Glomerular visceral epithelial cell (primary cell): Measurements from ENCODE around the gene MACROH2A2.
"Not testable (repeated sequence)": the region's sequence is repeated elsewhere in the genome, so short reads cannot be mapped to it uniquely, and the experiment has no call there.

Experiments
- DNase-seq: peaks from one replicate; pipeline ENCODE4 v3.0.0-alpha.2; 2016; ENCODE audit errors: extremely low spot score

The MACROH2A2 gene

GRCh38 chr10:70067586-70067985 lies 14.9 kb downstream of the MACROH2A2 start:
- DNase-seq = no peak

GRCh38 chr10:70068925-70069324 lies 16.3 kb downstream of the MACROH2A2 start:
- DNase-seq = no peak

DNA sequence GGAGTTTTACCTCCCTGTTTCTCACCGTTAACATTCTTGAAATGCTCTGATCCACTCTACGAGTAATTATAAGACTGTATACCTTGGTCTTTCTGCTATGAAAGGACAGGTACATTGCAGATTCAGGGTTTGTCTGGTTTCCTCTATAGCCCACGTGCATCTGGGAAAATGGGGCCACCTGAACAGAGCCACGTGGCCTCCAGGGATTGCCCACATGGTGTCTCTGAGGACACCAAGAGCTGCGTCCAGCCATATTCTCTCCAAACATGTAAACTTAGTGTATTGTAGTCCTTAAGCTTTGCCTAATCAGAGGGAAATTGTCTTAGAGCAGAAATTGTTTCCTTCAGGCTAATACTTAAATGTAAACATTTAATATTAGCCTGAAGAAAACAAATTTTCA lies 16.7 kb downstream of the MACROH2A2 start:
- no peak for DNase-seq

DNA sequence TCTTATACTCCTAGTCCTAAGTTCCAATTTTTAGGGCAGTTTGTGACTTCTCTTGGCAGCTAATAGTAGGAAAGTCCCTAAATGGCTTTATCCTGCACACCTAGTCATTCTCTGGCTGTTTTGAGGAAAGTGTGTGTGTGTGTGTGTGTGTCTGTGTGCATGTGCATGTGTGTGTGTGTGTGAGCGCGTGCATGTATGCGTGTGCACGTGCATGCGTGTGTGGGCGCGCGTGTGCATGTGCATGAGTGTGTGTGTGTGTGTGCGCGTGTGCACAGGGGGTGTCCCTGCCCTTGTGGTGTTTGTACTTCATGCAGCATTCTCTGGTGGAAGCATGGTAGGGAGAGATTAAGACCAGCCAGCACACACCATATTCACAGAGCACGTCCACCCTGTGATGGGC lies 18.2 kb downstream of the MACROH2A2 start:
- no peak for DNase-seq

DNA sequence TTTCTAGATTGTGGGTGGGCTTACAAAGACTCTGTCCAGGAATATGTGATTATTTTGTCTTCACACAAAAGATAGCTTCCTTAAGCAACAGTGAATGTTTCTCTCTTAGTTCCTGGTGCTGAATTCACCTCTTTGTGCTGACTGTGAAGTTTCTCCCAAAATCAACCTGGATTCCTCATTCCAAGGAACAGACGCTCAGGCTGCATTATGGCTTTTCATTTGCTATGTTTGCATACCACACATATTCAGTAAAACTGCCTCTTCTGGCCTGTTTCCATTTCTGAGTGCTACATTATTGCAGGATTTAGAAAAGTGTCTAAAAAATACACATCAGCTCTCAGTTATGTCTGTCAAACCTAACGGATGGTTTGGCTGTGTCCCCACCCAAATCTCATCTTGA lies 21.5 kb downstream of the MACROH2A2 start:
- DNase-seq = no peak

DNA sequence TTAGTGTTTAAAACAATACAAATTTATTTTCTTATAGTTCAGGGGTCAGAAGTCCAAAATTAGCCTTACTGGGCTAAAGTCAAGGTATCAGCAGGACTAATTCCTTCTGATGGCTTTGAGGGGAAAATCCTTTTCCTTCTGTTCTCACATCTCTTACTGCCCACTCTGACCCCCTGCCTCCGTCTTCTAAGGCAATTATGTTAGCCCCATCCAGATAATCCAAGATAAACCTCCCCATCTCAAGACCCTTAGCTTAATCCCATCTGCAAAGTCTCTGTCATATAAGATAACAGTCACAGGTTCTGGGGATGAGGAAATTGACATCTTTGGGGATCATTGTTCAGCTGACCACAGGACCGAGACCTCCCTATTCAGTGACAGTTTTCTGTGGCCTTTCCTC lies 22.3 kb downstream of the MACROH2A2 start:
- DNase-seq = no peak

- DNase-seq = no peak
Observed at GRCh38 chr10:70078329-70078728, 25.7 kb downstream of the MACROH2A2 start.

GRCh38 chr10:70078937-70079336 lies 26.3 kb downstream of the MACROH2A2 start:
- DNase-seq = no peak

DNA sequence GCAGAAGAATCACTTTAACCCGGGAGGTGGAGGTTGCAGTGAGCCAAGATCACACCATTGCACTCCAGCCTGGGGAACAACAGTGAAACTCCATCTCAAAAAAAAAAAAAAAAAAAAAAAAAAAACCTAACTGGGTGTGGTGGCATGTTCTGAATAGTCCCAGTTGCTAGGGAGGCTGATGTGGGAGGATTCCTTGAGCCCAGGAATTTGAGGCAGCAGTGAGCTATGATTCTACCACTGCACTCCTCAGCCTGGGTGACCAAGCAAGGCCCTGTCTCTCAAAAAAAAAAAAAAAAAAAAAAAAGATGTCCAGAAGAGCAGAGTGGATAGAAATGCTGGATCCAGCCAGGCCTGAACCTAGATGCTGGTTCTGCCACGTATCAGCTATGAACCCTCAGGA lies 28.1 kb downstream of the MACROH2A2 start:
- not testable (repeated sequence) for DNase-seq

DNA sequence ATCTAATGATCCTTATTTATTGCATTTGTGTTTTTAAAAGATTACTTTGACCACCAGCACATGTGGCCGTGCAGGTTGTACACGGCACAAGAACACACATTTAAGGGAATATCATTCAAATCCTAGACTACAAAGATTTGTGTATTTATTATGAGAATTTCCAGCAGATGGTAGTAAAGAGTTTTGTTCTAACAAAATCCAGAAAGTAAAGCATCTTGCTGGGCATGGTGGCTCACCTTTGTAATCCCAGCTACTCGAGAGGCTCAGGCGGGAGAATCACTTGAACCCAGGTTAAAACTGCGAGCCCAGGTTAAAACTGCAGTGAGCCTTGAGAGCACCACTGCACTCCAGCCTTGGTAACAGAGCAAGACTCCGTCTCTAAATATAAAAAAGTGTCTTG lies 31.5 kb downstream of the MACROH2A2 start:
- DNase-seq = no peak

- no peak for DNase-seq
Observed at GRCh38 chr10:70085975-70086613, 33.4 kb downstream of the MACROH2A2 start.

DNA sequence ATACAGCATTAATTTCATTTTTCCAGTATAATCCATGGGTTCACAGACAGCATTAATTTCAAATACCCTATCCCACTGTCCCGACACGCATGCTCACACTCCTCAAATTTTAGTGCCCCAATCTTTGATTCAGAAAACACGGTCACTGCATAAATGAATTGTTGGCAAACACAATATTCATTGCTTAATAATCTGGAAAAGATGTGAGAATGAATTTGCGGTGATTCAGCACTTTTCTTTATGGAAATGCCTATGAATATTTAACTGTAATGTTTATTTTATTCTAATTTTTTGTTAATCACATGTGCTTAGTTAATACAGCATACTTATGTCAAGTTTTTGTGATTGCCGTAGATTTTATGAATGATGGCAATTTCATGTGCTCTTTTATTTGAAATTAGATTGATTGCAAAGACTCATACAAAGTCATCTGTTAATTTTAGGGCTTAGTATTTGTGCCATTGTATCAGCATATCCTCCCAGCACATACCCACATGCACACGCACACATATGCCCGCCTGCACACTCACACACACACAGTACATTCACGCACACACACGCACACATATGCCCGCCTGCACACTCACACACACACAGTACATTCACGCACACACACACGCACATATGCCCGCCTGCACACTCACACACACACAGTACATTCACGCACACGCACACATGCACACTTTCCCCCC lies 35.1 kb downstream of the MACROH2A2 start:
- no peak for DNase-seq

GRCh38 chr10:70088308-70088698 lies 35.7 kb downstream of the MACROH2A2 start:
- no peak for DNase-seq

GRCh38 chr10:70090013-70090412 lies 37.4 kb downstream of the MACROH2A2 start:
- peak; percentile 10 for DNase-seq

DNA sequence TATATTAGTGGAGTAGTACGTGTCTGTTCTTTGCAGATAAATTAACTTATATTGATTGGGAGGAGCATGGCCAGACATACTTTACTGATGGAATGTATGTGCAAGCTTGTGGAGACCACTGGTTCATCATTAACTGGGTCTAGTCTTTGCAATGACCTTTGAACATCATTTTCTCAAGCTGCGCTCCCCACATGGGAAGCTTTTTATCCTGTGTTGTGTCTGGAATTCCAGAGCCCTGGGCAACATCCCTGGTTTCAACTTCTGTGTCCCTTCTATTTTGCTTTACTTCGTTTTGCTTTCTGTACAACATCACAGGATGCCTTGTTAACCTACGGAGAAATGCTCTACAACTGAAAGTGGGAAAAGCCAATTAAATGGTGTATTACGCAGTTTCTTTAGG lies 38.3 kb downstream of the MACROH2A2 start:
- peak; percentile 56 for DNase-seq

DNA sequence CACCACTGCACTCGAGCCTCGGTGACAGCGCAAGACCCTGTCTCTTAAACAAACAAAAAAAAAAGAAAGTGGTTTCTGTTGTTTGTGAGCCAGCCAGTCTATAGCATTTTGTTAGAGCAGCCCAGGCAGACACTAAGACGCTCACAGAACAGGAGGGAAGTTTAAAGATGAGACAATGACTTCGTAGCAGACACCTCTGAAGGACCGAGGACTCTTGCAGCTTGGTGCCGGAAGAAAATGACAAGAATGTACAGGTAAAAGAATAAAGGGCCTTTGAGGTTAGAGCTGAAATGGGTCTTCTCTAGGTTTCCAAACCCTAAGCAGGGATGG lies 39.7 kb downstream of the MACROH2A2 start:
- DNase-seq = no peak

- DNase-seq = no peak
Observed at GRCh38 chr10:70093335-70093944, 40.8 kb downstream of the MACROH2A2 start.

GRCh38 chr10:70094250-70094649 lies 41.6 kb downstream of the MACROH2A2 start:
- no peak for DNase-seq

DNA sequence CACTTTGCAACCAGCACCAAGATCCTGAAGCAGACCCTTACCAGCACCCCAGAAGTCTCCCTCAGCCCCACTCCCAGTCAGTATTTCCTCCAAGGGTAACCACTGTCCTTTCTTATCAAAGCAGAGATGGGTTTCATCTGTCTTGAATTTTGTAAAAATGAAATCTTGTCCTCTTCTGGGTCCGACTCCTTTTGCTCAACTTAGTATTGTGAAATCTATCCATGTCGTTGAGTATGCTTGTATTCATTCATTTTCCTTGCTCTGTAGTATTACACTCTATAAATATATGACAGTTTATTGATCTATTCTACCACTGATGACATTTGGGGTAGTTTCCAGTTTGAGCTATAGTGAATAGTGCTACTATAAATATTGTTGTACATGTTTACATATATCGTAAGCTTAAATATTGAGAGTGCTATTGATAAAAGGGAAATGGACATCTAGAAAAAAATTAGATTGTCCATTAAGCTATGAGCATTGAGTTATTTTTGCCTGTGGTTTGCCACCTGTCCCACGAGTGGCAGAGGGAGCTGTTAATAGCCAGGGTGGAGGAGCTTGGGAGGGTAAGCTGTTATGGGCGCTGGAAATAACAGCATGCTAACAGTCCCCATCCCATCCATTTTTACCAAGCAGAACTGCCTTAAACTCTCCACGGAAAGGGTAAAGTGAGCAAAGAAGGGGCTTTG lies 43.5 kb downstream of the MACROH2A2 start:
- no peak for DNase-seq

DNA sequence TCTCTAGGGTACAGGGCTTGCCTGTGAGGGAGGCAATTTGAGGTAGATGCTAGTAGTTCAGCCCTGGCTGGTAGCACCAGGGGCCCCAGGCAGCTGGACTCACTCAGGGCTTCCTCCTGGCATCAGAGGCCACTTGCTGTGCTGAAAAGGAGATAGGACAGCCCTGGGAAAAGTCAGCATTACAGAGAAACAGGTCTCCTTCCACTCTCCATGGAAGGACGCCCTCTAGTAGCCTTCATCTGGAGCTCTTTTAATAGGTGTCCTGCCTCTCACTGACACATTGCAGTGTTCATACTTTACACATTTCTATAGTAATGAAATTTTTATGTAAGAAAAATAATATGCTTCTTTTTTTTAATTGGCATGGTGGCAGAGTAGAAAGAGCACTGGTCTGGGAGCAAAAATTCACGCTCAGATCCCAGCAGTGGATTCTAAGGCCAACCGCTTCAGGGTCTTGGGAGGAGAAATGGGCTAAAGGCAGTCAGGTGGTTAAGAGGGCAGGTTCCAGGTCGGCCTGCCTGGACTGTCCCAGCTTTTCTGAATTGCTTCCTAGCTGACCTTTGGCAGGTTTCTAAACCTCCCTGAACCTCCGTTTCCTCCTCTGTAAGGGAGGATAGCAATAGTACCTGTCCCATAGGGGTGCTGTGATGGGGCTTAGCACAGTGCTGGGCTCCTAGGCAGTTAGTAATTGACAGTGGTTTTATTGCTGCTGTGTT lies 44.2 kb downstream of the MACROH2A2 start:
- DNase-seq = no peak

DNA sequence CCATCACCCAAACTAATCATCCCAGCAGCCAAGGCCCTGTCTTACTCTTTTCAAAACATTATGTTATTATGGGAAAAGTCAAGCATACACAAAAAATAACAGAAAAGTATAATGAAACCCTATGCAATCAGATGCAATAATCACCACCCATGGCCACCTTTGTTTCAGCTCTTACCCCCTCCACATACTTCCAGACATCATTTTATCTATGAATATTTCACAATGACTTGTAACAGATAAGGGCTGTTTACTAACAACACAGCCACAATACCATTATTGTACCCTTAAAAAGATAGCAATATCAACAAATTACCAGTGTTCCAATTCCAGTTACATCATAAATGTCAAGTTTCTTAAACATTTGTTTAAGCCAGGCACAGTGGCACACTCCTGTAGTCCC lies 44.8 kb downstream of the MACROH2A2 start:
- DNase-seq = no peak

DNA sequence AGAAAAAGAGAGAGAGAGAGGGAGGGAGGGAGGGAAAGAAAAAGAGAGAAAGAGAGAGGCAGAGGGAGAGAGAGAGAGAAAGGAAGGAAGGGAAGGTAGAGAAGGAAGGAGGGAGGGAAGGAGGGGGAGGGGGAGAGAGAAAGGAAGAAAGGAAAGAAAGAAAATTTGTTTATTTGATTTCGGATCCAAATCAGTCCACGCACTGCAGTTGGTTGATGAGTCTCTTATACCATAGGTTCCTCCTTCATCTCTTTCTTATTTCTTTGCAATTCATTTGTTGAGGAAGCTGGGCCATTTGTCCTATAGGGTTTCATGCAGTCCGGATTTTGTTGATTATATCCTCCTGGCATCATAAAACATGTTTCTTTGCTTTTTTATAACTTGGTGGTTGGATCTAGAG lies 45.6 kb downstream of the MACROH2A2 start:
- no peak for DNase-seq
